ENCODE data around the gene ACKR2. TPM values are rescaled to one million over a fixed set of nuclear protein-coding genes. Genes with fewer than 3 reads are reported as not detected.

The ACKR2 gene
- total and polyA plus RNA-seq, 4 donors, result 1.1 to 5.7 (median 3.5) TPM

GRCh38 chr3:42911551-42911950, 102.3 kb downstream of the ACKR2 start:
- WGBS, 2 donors, result 94 to 97% methylated on average over 2 of the region's 2 CpGs
- peaks cover 3 to 8% (median 7%) of the 10 kb centered on the region in 5 donors for H3K4me1 ChIP-seq (ENCODE audit: control insufficient read depth in 5 of 5, insufficient read depth in 5 of 5, low read length in 5 of 5)
- H3K27me3 ChIP-seq (ENCODE audit: control insufficient read depth in 3 of 3, insufficient read depth in 3 of 3, low read length in 2 of 3), result no peaks in the 10 kb centered on the region
- TF ChIP-seq CTCF (IDR thresholded peaks at IDR 0.05; ENCODE audit: control extremely low read depth, extremely low read depth), result no peak
- H3K36me3 ChIP-seq (ENCODE audit: control insufficient read depth in 4 of 4, insufficient read depth in 4 of 4, low read length in 4 of 4), result peaks cover 23 to 60% (median 46%) of the 10 kb centered on the region in 4 donors
- ATAC-seq (ENCODE audit: insufficient read depth, low FRiP score) (no peak), DNase-seq (no peak)
- H3K4me3 ChIP-seq, result no peak overlapping the region
- H3K9me3 ChIP-seq (ENCODE audit: control insufficient read depth in 4 of 4, insufficient read depth in 3 of 4, low read length in 3 of 4), result peaks cover 23 to 42% (median 25%) of the 10 kb centered on the region in 4 donors
- H3K9ac ChIP-seq (ENCODE audit: insufficient read depth in 1 of 2, low read length in 2 of 2), result no peak overlapping the region
- no peak overlapping the region for H3K27ac ChIP-seq (ENCODE audit: low read depth in 1 of 2, low read length in 1 of 2)

GRCh38 chr3:42914771-42915515, 105.7 kb downstream of the ACKR2 start:
- H3K27me3 ChIP-seq (ENCODE audit: control insufficient read depth in 3 of 3, insufficient read depth in 3 of 3, low read length in 2 of 3), result no peaks in the 10 kb centered on the region
- H3K27ac ChIP-seq (ENCODE audit: low read depth in 1 of 2, low read length in 1 of 2), result no peak overlapping the region
- WGBS, 2 donors, result 94 to 95% methylated on average over 8 of the region's 8 CpGs
- peaks cover 26 to 59% (median 27%) of the 10 kb centered on the region in 4 donors for H3K9me3 ChIP-seq (ENCODE audit: control insufficient read depth in 4 of 4, insufficient read depth in 3 of 4, low read length in 3 of 4)
- H3K4me1 ChIP-seq (ENCODE audit: control insufficient read depth in 5 of 5, insufficient read depth in 5 of 5, low read length in 5 of 5), result no peaks in the 10 kb centered on the region
- peaks cover 14 to 53% (median 46%) of the 10 kb centered on the region in 4 donors for H3K36me3 ChIP-seq (ENCODE audit: control insufficient read depth in 4 of 4, insufficient read depth in 4 of 4, low read length in 4 of 4)
- no peak for TF ChIP-seq CTCF (IDR thresholded peaks at IDR 0.05; ENCODE audit: control extremely low read depth, extremely low read depth)
- DNase-seq (no peak), ATAC-seq (ENCODE audit: insufficient read depth, low FRiP score) (no peak)
- H3K4me3 ChIP-seq, result no peak overlapping the region
- no peak overlapping the region for H3K9ac ChIP-seq (ENCODE audit: insufficient read depth in 1 of 2, low read length in 2 of 2)

Small RNA genes lying within 50 kb of the gene (small RNA-seq; reads per million reads assigned to genes)
- not detected for gene CCDC13 (ENCODE audit: low replicate concordance)

Other genes starting within 250 kb of the ACKR2 start
- 10 to 100 TPM; 35.1 to 61.4 TPM for gene SEC22C, start 227.5 kb upstream of the ACKR2 start, total RNA-seq
- gene SEC22C, start 227.5 kb upstream of the ACKR2 start, polyA plus RNA-seq, result 10 to 100 TPM; 23.3 to 34.8 TPM
- gene SS18L2, start 218.6 kb upstream of the ACKR2 start, total RNA-seq, result 10 to 100 TPM; 14.0 to 20.3 TPM
- gene SS18L2, start 218.6 kb upstream of the ACKR2 start, polyA plus RNA-seq, result 10 to 100 TPM; 30.3 to 65.7 TPM
- gene NKTR, start 208.8 kb upstream of the ACKR2 start, total RNA-seq, result 100 to 1,000 TPM in 1 of 2 donors, 10 to 100 TPM in 1; 67.7 to 291 TPM
- gene NKTR, start 208.8 kb upstream of the ACKR2 start, polyA plus RNA-seq, result 10 to 100 TPM; 15.3 to 38.1 TPM
- 10 to 100 TPM in 1 of 2 donors, 1 to 10 TPM in 1; 8.6 to 34.1 TPM for gene ZBTB47, start 155.7 kb upstream of the ACKR2 start, total RNA-seq
- gene ZBTB47, start 155.7 kb upstream of the ACKR2 start, polyA plus RNA-seq, result 10 to 100 TPM; 12.0 to 19.6 TPM
- not detected for gene KLHL40, start 123.9 kb upstream of the ACKR2 start, total RNA-seq
- gene KLHL40, start 123.9 kb upstream of the ACKR2 start, polyA plus RNA-seq, result under 1 TPM in 1 of 2 donors, not detected in 1; 0.05 TPM
- 1 to 10 TPM in 1 of 2 donors, under 1 TPM in 1; 0.65 to 2.7 TPM for gene HHATL, start 106.6 kb upstream of the ACKR2 start, total RNA-seq
- under 1 TPM; 0.39 to 0.60 TPM for gene HHATL, start 106.6 kb upstream of the ACKR2 start, polyA plus RNA-seq
- 1 to 10 TPM; 4.4 to 7.6 TPM for gene CCDC13, start 36.2 kb upstream of the ACKR2 start, total RNA-seq
- 1 to 10 TPM; 1.9 to 2.0 TPM for gene CCDC13, start 36.2 kb upstream of the ACKR2 start, polyA plus RNA-seq
- 10 to 100 TPM; 76.1 to 94.6 TPM for gene HIGD1A, start 5.0 kb upstream of the ACKR2 start, total RNA-seq
- gene HIGD1A, start 5.0 kb upstream of the ACKR2 start, polyA plus RNA-seq, result 100 to 1,000 TPM in 1 of 2 donors, 10 to 100 TPM in 1; 77.6 to 148 TPM
- under 1 TPM in 1 of 2 donors, not detected in 1; 0.09 TPM for gene CYP8B1, start 66.4 kb downstream of the ACKR2 start, total RNA-seq
- under 1 TPM in 1 of 2 donors, not detected in 1; 0.01 TPM for gene CYP8B1, start 66.4 kb downstream of the ACKR2 start, polyA plus RNA-seq
- gene ZNF662, start 96.7 kb downstream of the ACKR2 start, total RNA-seq, result 10 to 100 TPM in 1 of 2 donors, 1 to 10 TPM in 1; 8.7 to 22.7 TPM
- gene ZNF662, start 96.7 kb downstream of the ACKR2 start, polyA plus RNA-seq, result 1 to 10 TPM in 1 of 2 donors, under 1 TPM in 1; 0.85 to 4.1 TPM
- gene GASK1A, start 169.9 kb downstream of the ACKR2 start, total RNA-seq, result 10 to 100 TPM in 1 of 2 donors, 1 to 10 TPM in 1; 8.2 to 16.1 TPM
- gene GASK1A, start 169.9 kb downstream of the ACKR2 start, polyA plus RNA-seq, result 1 to 10 TPM; 1.5 to 1.9 TPM

All from lung (tissue), 13 donors.